Lower leg skin (tissue), 4 donors: ENCODE measurements around the gene DPT. TPM values are rescaled to one million over a fixed set of nuclear protein-coding genes. Genes with fewer than 3 reads are reported as not detected.
A peak's percentile ranks its signal among the peaks of the same experiment; 100 is the strongest.

Experiments used
- DNase-seq, 2 donors: peaks; one replicate each; pipeline ENCODE4 v3.0.0-alpha.2; 2019; ENCODE audit warnings: low spot score in 2 of 2
- H3K4me3 ChIP-seq: fragments of 200-600 bp; sonication (generic); 2 replicates; pipeline ENCODE4 v1.5.1; 2017; ENCODE audit warnings: mild to moderate bottlenecking, low read depth; ENCODE audit not compliant: poor library complexity, severe bottlenecking
- CTCF ChIP-seq, 3 donors: fragments of 450-650 bp; IDR thresholded peaks; one replicate each; pipeline ENCODE4 v1.5.1; 2016; ENCODE audit warnings: antibody characterized with exemption in 3 of 3, mild to moderate bottlenecking in 3 of 3, moderate library complexity in 2 of 3
- POLR2A ChIP-seq, 2 donors: fragments of 450-650 bp; IDR thresholded peaks; one replicate each; pipeline ENCODE4 v1.6.1; 2016 to 2017; ENCODE audit warnings: antibody characterized with exemption in 2 of 2, mild to moderate bottlenecking in 1 of 2, moderate library complexity in 1 of 2
- WGBS, 2 donors: methylation state at CpG; one replicate each; pipeline ENCODE4 v1.1.5; 2018; 5-methylcytosine and 5-hydroxymethylcytosine counted together
- intact Hi-C: fragments of 100-400 bp; cut with DNase I; formaldehyde crosslinking; loops from one replicate; pipeline ENCODE4 v1.15.0; 2023; ENCODE audit warnings: low total_unique reads
- total RNA-seq, 4 donors: library from RNA; depleted of rRNA; stranded (reverse); fragments of >200 nt; gene quantifications; one replicate each; pipeline ENCODE4 v1.1.0, GENCODE V29; 2016

The DPT gene
- total RNA-seq, 4 donors from 2014 or later = 6.1 to 32.9 (median 19.1) TPM

- intact Hi-C loops = no loop called here
- 81 to 86% methylated on average over 5 of the region's 5 CpGs for WGBS, 2 donors
- TF ChIP-seq POLR2A (IDR thresholded peaks at IDR 0.05) (no peak), CTCF (IDR thresholded peaks at IDR 0.05) (no peak)
- DNase-seq = no peak
- H3K4me3 ChIP-seq = no peak overlapping the region
Observed at GRCh38 chr1:168719306-168720111, 9.5 kb downstream of the DPT start.

GRCh38 chr1:168717906-168718891 lies 10.8 kb downstream of the DPT start:
- intact Hi-C loops = no loop called here
- no peak overlapping the region for H3K4me3 ChIP-seq
- no peak for DNase-seq
- no peak for TF ChIP-seq POLR2A (IDR thresholded peaks at IDR 0.05)
- no peak for TF ChIP-seq CTCF (IDR thresholded peaks at IDR 0.05)
- 83 to 88% methylated on average over 10 of the region's 10 CpGs for WGBS, 2 donors

GRCh38 chr1:168714012-168714411 lies 15.0 kb downstream of the DPT start:
- DNase-seq = peak in 1 of 2 donors; percentile 32
- no peak overlapping the region for H3K4me3 ChIP-seq
- 64 to 75% methylated on average over 8 of the region's 8 CpGs for WGBS, 2 donors
- intact Hi-C loops = no loop called here
- TF ChIP-seq CTCF (IDR thresholded peaks at IDR 0.05) (no peak), POLR2A (IDR thresholded peaks at IDR 0.05) (no peak)

GRCh38 chr1:168709405-168710363 lies 19.3 kb downstream of the DPT start:
- intact Hi-C loops = no loop called here
- WGBS, 2 donors = 31 to 45% methylated on average over 9 of the region's 9 CpGs
- TF ChIP-seq POLR2A (IDR thresholded peaks at IDR 0.05) (no peak), CTCF (IDR thresholded peaks at IDR 0.05) (no peak)
- DNase-seq = no peak
- H3K4me3 ChIP-seq = no peak overlapping the region
